Thoracic aorta (tissue), 2 donors: ENCODE data around the gene RANBP3. TPM values are rescaled to one million over a fixed set of nuclear protein-coding genes. Genes with fewer than 3 reads are reported as not detected.
"Not testable (repeated sequence)": the region's sequence is repeated elsewhere in the genome, so short reads cannot be mapped to it uniquely, and the experiment has no call there.

Source experiments
- ATAC-seq: fragments of 150-250 bp; one replicate; pipeline ENCODE4 v1.8.0; 2017; ENCODE audit warnings: low read depth; ENCODE audit not compliant: insufficient number of reproducible peaks, low FRiP score
- DNase-seq: peaks from one replicate; pipeline ENCODE4 v3.0.0-alpha.2; 2020; ENCODE audit warnings: low spot score
- H3K27ac ChIP-seq, 2 donors: fragments of 200-600 bp; sonication (generic); 1 replicate in 1 of 2; 2 replicates in 1 of 2; pipeline ENCODE4 v1.5.1; 2016; ENCODE audit warnings: mild to moderate bottlenecking in 2 of 2, moderate library complexity in 2 of 2
- H3K27me3 ChIP-seq: fragments of 200-600 bp; sonication (generic); replicated peaks from 2 replicates; pipeline ENCODE4 v1.6.0; 2016; ENCODE audit warnings: mild to moderate bottlenecking; ENCODE audit not compliant: insufficient read depth
- H3K36me3 ChIP-seq: fragments of 200-600 bp; sonication (generic); one replicate; pipeline ENCODE4 v1.5.1; 2016
- H3K4me1 ChIP-seq, 2 donors: fragments of 200-600 bp; sonication (generic); 1 replicate in 1 of 2; 2 replicates in 1 of 2; pipeline versions ENCODE4 v1.5.1 to v1.6.0; 2016; ENCODE audit warnings: low read depth in 2 of 2, mild to moderate bottlenecking in 1 of 2; ENCODE audit not compliant: control insufficient read depth in 1 of 2
- H3K4me3 ChIP-seq: fragments of 200-600 bp; sonication (generic); 2 replicates; pipeline ENCODE4 v1.5.1; 2016; ENCODE audit warnings: mild to moderate bottlenecking
- H3K9me3 ChIP-seq: fragments of 200-600 bp; sonication (generic); 2 replicates; pipeline ENCODE4 v1.5.1; 2016
- total RNA-seq, 2 donors: library from RNA; depleted of rRNA; stranded (reverse); fragments of >200 nt; gene quantifications; one replicate each; pipeline versions ENCODE4 v1.1.0 to v1.2.3, GENCODE V29; 2016
- TF ChIP-seq, protein P1 (sequence below): fragments of 200-600 bp; sonication (generic); IDR thresholded peaks from one replicate; pipeline ENCODE4 v1.5.1; 2019; ENCODE audit warnings: antibody characterized with exemption

RANBP3 gene
- total RNA-seq, 2 donors from 2014 or later = 51.4 to 101 TPM

GRCh38 chr19:6011794-6012193, 33.9 kb upstream of the RANBP3 start:
- Histone ChIP-seq H3K4me3 (no peak overlapping the region), H3K27me3 (no peaks in the 10 kb centered on the region), H3K9me3 (no peaks in the 10 kb centered on the region), H3K4me1 (no peaks in the 10 kb centered on the region), H3K36me3 (peaks cover 11% of the 10 kb centered on the region), H3K27ac (no peak overlapping the region)
- TF ChIP-seq, protein P1, sequence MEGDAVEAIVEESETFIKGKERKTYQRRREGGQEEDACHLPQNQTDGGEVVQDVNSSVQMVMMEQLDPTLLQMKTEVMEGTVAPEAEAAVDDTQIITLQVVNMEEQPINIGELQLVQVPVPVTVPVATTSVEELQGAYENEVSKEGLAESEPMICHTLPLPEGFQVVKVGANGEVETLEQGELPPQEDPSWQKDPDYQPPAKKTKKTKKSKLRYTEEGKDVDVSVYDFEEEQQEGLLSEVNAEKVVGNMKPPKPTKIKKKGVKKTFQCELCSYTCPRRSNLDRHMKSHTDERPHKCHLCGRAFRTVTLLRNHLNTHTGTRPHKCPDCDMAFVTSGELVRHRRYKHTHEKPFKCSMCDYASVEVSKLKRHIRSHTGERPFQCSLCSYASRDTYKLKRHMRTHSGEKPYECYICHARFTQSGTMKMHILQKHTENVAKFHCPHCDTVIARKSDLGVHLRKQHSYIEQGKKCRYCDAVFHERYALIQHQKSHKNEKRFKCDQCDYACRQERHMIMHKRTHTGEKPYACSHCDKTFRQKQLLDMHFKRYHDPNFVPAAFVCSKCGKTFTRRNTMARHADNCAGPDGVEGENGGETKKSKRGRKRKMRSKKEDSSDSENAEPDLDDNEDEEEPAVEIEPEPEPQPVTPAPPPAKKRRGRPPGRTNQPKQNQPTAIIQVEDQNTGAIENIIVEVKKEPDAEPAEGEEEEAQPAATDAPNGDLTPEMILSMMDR = no peak
- DNase-seq (no peak), ATAC-seq (no peak)

DNA sequence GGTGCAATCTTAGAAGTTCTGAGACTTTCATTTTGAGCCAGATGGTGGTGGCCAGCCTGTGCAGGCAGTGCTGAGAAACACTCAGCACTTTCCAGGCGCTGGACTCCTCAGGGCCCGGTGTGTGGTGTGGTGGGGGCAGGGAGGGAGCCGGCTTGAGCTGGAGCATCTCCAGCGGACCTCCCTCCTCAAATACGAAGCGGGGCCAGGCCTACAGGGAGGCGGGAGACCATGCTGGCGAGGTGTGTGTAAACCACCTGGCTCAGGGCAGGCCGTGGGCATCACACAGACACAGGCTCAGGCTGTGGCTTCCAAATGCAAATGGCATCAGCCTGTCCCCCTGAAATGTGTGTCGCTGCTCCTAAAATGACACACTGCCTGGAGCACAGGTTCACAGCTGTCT, 33.3 kb upstream of the RANBP3 start:
- H3K9me3 ChIP-seq = no peaks in the 10 kb centered on the region
- no peak for DNase-seq
- peaks cover 11% of the 10 kb centered on the region for H3K36me3 ChIP-seq
- H3K27ac ChIP-seq = no peak overlapping the region
- no peak overlapping the region for H3K4me3 ChIP-seq
- H3K4me1 ChIP-seq = no peaks in the 10 kb centered on the region
- no peak for ATAC-seq
- TF ChIP-seq, protein P1 = no peak
- H3K27me3 ChIP-seq = no peaks in the 10 kb centered on the region

GRCh38 chr19:6010107-6010506, 32.2 kb upstream of the RANBP3 start:
- TF ChIP-seq, protein P1 = no peak
- peaks cover 22% of the 10 kb centered on the region for H3K36me3 ChIP-seq
- no peak overlapping the region for H3K27ac ChIP-seq
- ATAC-seq (no peak), DNase-seq (no peak)
- no peak overlapping the region for H3K4me3 ChIP-seq
- H3K4me1 ChIP-seq = no peaks in the 10 kb centered on the region
- no peaks in the 10 kb centered on the region for H3K9me3 ChIP-seq
- H3K27me3 ChIP-seq = no peaks in the 10 kb centered on the region

DNA sequence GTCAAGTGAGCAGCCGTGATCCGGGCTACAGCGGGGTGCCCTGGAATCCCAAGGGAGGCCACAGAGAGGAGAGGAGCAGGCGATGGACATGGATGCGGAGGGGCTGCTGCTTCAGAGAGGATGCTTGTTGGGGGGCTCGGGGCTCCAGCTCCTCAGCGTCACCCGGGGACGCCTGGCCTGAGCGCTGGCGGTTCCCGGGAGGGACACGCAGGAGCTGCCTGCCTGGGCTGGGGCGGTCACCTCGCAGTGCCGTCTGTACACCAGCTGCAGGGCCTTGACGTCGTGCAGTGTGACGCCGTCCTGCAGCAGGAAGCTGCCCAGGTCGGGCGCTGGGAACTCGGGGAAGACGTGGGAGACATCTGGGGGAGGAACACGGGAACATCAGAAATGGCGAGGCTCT, 29.9 kb upstream of the RANBP3 start:
- TF ChIP-seq, protein P1 = no peak
- H3K4me3 ChIP-seq = no peak overlapping the region
- no peaks in the 10 kb centered on the region for H3K27me3 ChIP-seq
- H3K36me3 ChIP-seq = peaks cover 26% of the 10 kb centered on the region
- no peak overlapping the region for H3K27ac ChIP-seq
- no peaks in the 10 kb centered on the region for H3K9me3 ChIP-seq
- no peak for DNase-seq
- ATAC-seq = no peak
- H3K4me1 ChIP-seq = no peaks in the 10 kb centered on the region

DNA sequence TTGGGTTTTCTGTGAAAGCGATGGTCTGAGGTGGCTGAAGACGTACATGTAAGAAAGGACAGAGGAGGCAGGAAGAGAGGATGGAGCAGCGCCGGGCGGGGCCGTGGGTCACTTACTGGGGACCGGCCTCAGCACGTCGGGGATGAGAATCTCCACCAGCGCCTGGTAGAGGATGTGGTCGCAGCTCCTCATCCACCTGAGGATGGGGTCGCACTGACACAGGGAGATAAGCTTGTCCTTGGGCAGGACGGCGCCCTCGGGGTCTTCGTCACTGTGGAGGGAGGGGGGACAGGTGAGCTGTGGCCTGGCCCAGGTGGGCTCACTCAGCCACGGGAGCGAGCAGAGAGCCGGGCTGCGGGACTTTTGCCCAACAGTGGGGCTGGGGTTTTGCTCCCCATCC, 29.0 kb upstream of the RANBP3 start:
- no peaks in the 10 kb centered on the region for H3K4me1 ChIP-seq
- H3K27me3 ChIP-seq = no peaks in the 10 kb centered on the region
- TF ChIP-seq, protein P1 = no peak
- no peak overlapping the region for H3K4me3 ChIP-seq
- DNase-seq (no peak), ATAC-seq (no peak)
- H3K36me3 ChIP-seq = peaks cover 32% of the 10 kb centered on the region
- no peaks in the 10 kb centered on the region for H3K9me3 ChIP-seq
- H3K27ac ChIP-seq = no peak overlapping the region

- H3K36me3 ChIP-seq = peaks cover 35% of the 10 kb centered on the region
- ATAC-seq, H3K27me3 ChIP-seq, H3K4me3 ChIP-seq, DNase-seq, H3K4me1 ChIP-seq, H3K9me3 ChIP-seq, H3K27ac ChIP-seq: not testable (repeated sequence)
Measured at GRCh38 chr19:6006070-6006446, 28.1 kb upstream of the RANBP3 start.
